AG08396 (cell line): ENCODE results near the gene UTS2R.

Experiments
- DNase-seq: peaks from one replicate; pipeline ENCODE4 v3.0.0; 2012; ENCODE audit warnings: low spot score, mixed read lengths

UTS2R gene

GRCh38 chr17:82371333-82372248, at the start of gene UTS2R:
Gene UTS2R, plus strand, starts transcription at chr17:82371765. Its CDS starts 2,560 bp downstream, at chr17:82374325.
- DNase-seq = no peak

GRCh38 chr17:82321947-82322466, 49.6 kb upstream of the UTS2R start:
- no peak for DNase-seq

GRCh38 chr17:82322526-82323453, 48.8 kb upstream of the UTS2R start:
- no peak for DNase-seq

- no peak for DNase-seq
Observed at GRCh38 chr17:82323514-82324234, 47.9 kb upstream of the UTS2R start.

GRCh38 chr17:82324566-82325285, 46.8 kb upstream of the UTS2R start:
- no peak for DNase-seq

GRCh38 chr17:82325286-82326180, 46.0 kb upstream of the UTS2R start:
- no peak for DNase-seq

- no peak for DNase-seq
Observed at GRCh38 chr17:82327289-82327688, 44.3 kb upstream of the UTS2R start.

GRCh38 chr17:82327757-82328140, 43.8 kb upstream of the UTS2R start:
- no peak for DNase-seq

GRCh38 chr17:82328141-82328993, 43.2 kb upstream of the UTS2R start:
- DNase-seq = no peak

GRCh38 chr17:82328994-82329507, 42.5 kb upstream of the UTS2R start:
- no peak for DNase-seq

- DNase-seq = no peak
Observed at GRCh38 chr17:82329683-82330321, 41.8 kb upstream of the UTS2R start.

- peak; percentile 86 for DNase-seq
Observed at GRCh38 chr17:82330322-82331239, 41.0 kb upstream of the UTS2R start.

- no peak for DNase-seq
Observed at GRCh38 chr17:82331345-82331939, 40.1 kb upstream of the UTS2R start.

- peak; percentile 71 for DNase-seq
Observed at GRCh38 chr17:82332669-82333278, 38.8 kb upstream of the UTS2R start.

- peak; percentile 88 for DNase-seq
Observed at GRCh38 chr17:82333279-82334171, 38.0 kb upstream of the UTS2R start, which contains the start of gene SECTM1. Gene SECTM1, minus strand, starts transcription at chr17:82333766. Its CDS starts 6,526 bp downstream, at chr17:82327240.
